Type B pancreatic cell (in vitro differentiated cells): ENCODE results near the gene DAB1. TPM values are rescaled to one million over a fixed set of nuclear protein-coding genes. Genes with fewer than 3 reads are reported as not detected.
"Not testable (repeated sequence)": the region's sequence is repeated elsewhere in the genome, so short reads cannot be mapped to it uniquely, and the experiment has no call there.

Source experiments
- DNase-seq: peaks from one replicate; pipeline ENCODE4 v3.0.0; 2021; ENCODE audit warnings: mixed read lengths; ENCODE audit not compliant: unreplicated experiment; ENCODE audit errors: extremely low spot score
- H3K27ac Mint-ChIP-seq: 2 replicates; pipeline ENCODE4 v1.8.0; 2021; ENCODE audit warnings: mild to moderate bottlenecking, mixed read lengths
- H3K27me3 Mint-ChIP-seq: 2 replicates; pipeline ENCODE4 v1.8.0; 2021; ENCODE audit warnings: mixed read lengths
- H3K36me3 Mint-ChIP-seq: 2 replicates; pipeline ENCODE4 v1.8.0; 2021; ENCODE audit warnings: mixed read lengths
- H3K4me1 Mint-ChIP-seq: one replicate; pipeline ENCODE4 v1.8.0; 2021; ENCODE audit warnings: mixed read lengths; ENCODE audit not compliant: unreplicated experiment
- H3K4me3 Mint-ChIP-seq: 2 replicates; pipeline ENCODE4 v1.8.0; 2021; ENCODE audit warnings: mild to moderate bottlenecking, mixed read lengths
- H3K9me3 Mint-ChIP-seq: 2 replicates; pipeline ENCODE4 v1.8.0; 2021; ENCODE audit warnings: mixed read lengths
- CTCF ChIP-seq: fragments of 200-600 bp; sonication (generic); conservative IDR thresholded peaks from 2 replicates; pipeline ENCODE4 v1.5.0; 2021; ENCODE audit warnings: antibody characterized with exemption, mild to moderate bottlenecking
- total RNA-seq: library from RNA; stranded (reverse); gene quantifications from 2 replicates; pipeline ENCODE4 v1.2.1, GENCODE V29; 2021; ENCODE audit warnings: low replicate concordance

DAB1 gene
- total RNA-seq, 1 donor from 2014 or later, result 7.3 TPM

- Mint-ChIP-seq H3K9me3 (no peaks in the 10 kb centered on the region), H3K36me3 (no peaks in the 10 kb centered on the region), H3K27me3 (no peaks in the 10 kb centered on the region), H3K4me3 (no peak overlapping the region), H3K4me1 (no peaks in the 10 kb centered on the region), H3K27ac (no peak overlapping the region)
- no peak for TF ChIP-seq CTCF
- DNase-seq, result no peak
Measured at GRCh38 chr1:57094749-57095148, 329.1 kb downstream of the DAB1 start.

DNA sequence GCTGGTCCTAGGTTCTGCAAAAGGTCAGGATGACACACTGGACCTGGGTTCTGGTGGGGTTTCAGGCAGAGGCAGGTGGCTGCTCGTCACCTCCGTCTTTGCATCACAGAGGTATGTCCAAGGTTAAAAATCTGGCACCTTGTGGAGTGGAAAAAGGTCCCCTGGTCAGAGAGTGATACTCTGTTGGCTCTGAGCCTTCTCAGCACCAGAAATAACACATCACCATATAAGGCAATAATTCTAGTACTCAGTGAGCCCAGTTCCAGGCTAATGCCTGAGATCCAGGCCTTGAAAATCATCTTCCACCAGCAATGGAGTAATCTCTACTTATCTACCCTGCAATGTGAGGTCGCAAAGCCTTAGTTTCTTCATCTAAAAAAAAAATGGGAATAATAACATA lies 330.7 kb downstream of the DAB1 start:
- no peak for TF ChIP-seq CTCF
- Mint-ChIP-seq H3K27me3 (no peaks in the 10 kb centered on the region), H3K27ac (no peak overlapping the region), H3K36me3 (no peaks in the 10 kb centered on the region), H3K9me3 (no peaks in the 10 kb centered on the region), H3K4me1 (peaks cover 4% of the 10 kb centered on the region), H3K4me3 (no peak overlapping the region)
- DNase-seq, result no peak

GRCh38 chr1:57091642-57092041 lies 332.2 kb downstream of the DAB1 start:
- H3K27me3 Mint-ChIP-seq, result no peaks in the 10 kb centered on the region
- H3K36me3 Mint-ChIP-seq, result no peaks in the 10 kb centered on the region
- H3K4me3 Mint-ChIP-seq, result no peak overlapping the region
- peaks cover 4% of the 10 kb centered on the region for H3K4me1 Mint-ChIP-seq
- H3K27ac Mint-ChIP-seq, result no peak overlapping the region
- TF ChIP-seq CTCF, result no peak
- no peaks in the 10 kb centered on the region for H3K9me3 Mint-ChIP-seq
- no peak for DNase-seq

- H3K4me3 Mint-ChIP-seq, result no peak overlapping the region
- no peaks in the 10 kb centered on the region for H3K9me3 Mint-ChIP-seq
- H3K36me3 Mint-ChIP-seq, result no peaks in the 10 kb centered on the region
- TF ChIP-seq CTCF, result no peak
- H3K4me1 Mint-ChIP-seq, result peaks cover 4% of the 10 kb centered on the region
- no peak for DNase-seq
- H3K27me3 Mint-ChIP-seq, result no peaks in the 10 kb centered on the region
- H3K27ac Mint-ChIP-seq, result no peak overlapping the region
Measured at GRCh38 chr1:57089855-57090254, 334.0 kb downstream of the DAB1 start.

DNA sequence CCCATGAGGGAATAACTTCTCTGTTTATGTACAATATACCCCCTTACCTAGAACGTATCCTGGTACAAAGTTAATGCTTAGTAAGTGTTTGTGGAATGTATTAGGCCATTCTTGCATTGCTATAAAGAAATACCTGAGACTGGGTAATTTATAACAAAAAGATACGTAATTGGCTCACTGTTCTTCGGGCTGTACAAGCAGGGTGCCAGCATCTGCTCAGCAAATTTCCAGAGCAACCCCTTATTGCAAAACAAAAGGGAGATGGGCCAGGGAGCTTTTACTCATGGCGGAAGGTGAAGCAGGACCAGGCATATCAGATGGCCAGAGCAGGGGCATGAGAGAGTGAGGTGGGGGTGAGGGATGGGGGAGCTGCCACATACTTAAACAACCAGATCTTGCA lies 334.6 kb downstream of the DAB1 start:
- no peak for DNase-seq
- Mint-ChIP-seq H3K27ac (no peak overlapping the region), H3K27me3 (no peaks in the 10 kb centered on the region), H3K4me1 (peaks cover 4% of the 10 kb centered on the region), H3K36me3 (no peaks in the 10 kb centered on the region), H3K4me3 (no peak overlapping the region), H3K9me3 (no peaks in the 10 kb centered on the region)
- no peak for TF ChIP-seq CTCF

GRCh38 chr1:57088653-57089052 lies 335.2 kb downstream of the DAB1 start:
- Mint-ChIP-seq H3K27ac (no peak overlapping the region), H3K4me3 (no peak overlapping the region)

DNA sequence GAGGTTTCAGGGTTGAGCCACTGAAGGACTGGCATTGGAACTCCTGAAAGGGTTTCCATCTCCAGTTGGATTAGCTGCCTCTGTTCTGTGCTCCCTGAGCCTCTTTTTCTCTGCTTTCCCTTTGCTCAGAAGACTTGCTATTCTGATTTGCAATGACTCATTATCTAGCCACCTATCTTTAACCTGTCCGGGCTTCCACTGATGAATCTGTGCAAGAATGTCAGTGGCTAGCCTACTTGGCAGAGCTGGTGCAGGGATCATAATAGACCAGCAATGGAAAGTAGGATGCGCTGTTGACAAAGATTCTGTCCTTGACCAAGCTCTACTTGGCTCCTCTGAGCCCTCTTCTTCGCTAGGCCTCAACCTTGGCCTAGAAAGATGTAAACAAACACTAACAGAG lies 336.2 kb downstream of the DAB1 start:
- not testable (repeated sequence) for H3K27me3 Mint-ChIP-seq, H3K36me3 Mint-ChIP-seq, DNase-seq, H3K9me3 Mint-ChIP-seq, H3K27ac Mint-ChIP-seq, H3K4me1 Mint-ChIP-seq, H3K4me3 Mint-ChIP-seq

More at GRCh38 chr1:57088653-57089052, 335.2 kb downstream of the DAB1 start:
- TF ChIP-seq CTCF, result no peak
- peaks cover 4% of the 10 kb centered on the region for H3K27me3 Mint-ChIP-seq
- no peaks in the 10 kb centered on the region for H3K36me3 Mint-ChIP-seq
- no peak for DNase-seq
- H3K9me3 Mint-ChIP-seq, result no peaks in the 10 kb centered on the region
- peaks cover 7% of the 10 kb centered on the region for H3K4me1 Mint-ChIP-seq
